Measurements from ENCODE around the gene CNKSR3.

DNA sequence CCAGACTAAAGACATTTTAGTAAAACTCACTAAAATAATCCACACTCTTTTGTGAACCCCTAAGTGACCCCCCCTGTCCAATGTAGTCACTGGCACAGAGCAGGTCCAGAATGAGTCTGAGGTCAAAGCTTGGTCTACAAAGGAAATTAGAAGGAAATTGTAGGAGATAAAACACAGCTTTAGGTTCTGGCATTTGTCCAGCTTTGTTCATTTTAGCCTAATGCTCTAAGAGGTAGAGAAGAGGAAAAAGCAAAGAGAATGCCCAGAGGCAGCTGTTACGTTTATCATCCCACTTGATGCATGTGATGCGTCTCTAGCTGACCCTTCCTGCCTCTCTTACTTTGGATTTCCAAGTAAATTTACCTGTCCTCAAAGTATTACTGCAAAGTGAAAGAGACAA lies 62.5 kb downstream of the CNKSR3 start:
- TF ChIP-seq, protein P1, sequence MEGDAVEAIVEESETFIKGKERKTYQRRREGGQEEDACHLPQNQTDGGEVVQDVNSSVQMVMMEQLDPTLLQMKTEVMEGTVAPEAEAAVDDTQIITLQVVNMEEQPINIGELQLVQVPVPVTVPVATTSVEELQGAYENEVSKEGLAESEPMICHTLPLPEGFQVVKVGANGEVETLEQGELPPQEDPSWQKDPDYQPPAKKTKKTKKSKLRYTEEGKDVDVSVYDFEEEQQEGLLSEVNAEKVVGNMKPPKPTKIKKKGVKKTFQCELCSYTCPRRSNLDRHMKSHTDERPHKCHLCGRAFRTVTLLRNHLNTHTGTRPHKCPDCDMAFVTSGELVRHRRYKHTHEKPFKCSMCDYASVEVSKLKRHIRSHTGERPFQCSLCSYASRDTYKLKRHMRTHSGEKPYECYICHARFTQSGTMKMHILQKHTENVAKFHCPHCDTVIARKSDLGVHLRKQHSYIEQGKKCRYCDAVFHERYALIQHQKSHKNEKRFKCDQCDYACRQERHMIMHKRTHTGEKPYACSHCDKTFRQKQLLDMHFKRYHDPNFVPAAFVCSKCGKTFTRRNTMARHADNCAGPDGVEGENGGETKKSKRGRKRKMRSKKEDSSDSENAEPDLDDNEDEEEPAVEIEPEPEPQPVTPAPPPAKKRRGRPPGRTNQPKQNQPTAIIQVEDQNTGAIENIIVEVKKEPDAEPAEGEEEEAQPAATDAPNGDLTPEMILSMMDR (IDR thresholded peaks at IDR 0.05; ENCODE audit: borderline replicate concordance, extremely low read depth, low read length, poor library complexity, severe bottlenecking): no peak
- no peak for TF ChIP-seq EZH2 (IDR thresholded peaks at IDR 0.05; ENCODE audit: borderline replicate concordance, low read depth, low read length, severe bottlenecking)

Data from DND-41 (cell line).